Posterior vena cava (tissue), 2 donors: ENCODE measurements around the gene TMEM107. TPM values are rescaled to one million over a fixed set of nuclear protein-coding genes. Genes with fewer than 3 reads are reported as not detected.

Source experiments
- DNase-seq: peaks from one replicate; pipeline ENCODE4 v3.0.0-alpha.2; 2020; ENCODE audit warnings: low spot score
- intact Hi-C, 2 donors: fragments of 100-400 bp; cut with DNase I; formaldehyde crosslinking; loops; one replicate each; pipeline versions ENCODE4 v1.14.1 to v1.14.2; 2022 to 2023
- microRNA-seq, 2 donors: library from miRNA; unstranded; fragments of <30 nt; microRNA quantifications; one replicate each; pipeline ENCODE4 v1.2.0, GENCODE V29; 2020 to 2021; ENCODE audit warnings: borderline microRNAs expressed in 2 of 2
- total RNA-seq, 2 donors: library from RNA; stranded (reverse); fragmentation: NEBNext Ultra II Directional; extraction: Animal tissue kit (Norgen Biotek cat#: 25700); gene quantifications; one replicate each; pipeline ENCODE4 v1.2.1, GENCODE V29; 2021
- donor health status: DM: yes; HTN: yes; CAD: no.
- donor health status: DM: yes; HTN: yes; CAD: no.

The TMEM107 gene
- total RNA-seq, 2 donors from 2014 or later = 12.9 to 16.4 TPM

GRCh38 chr17:8124350-8125153 is 51.6 kb downstream of the TMEM107 start:
- intact Hi-C loops = loop anchor here in 1 of 2 donors (5.0 kb wide), 1 partner anchor 63 kb away; no protein-coding TSS in a partner anchor
- DNase-seq = peak; percentile 52

- intact Hi-C loops = loop anchor here in 1 of 2 donors (5.0 kb wide), 1 partner anchor 63 kb away; no protein-coding TSS in a partner anchor
- DNase-seq = peak; percentile 77
These were observed 52.4 kb downstream of the TMEM107 start, which contains the start of gene HES7 for GRCh38 chr17:8123695-8124349. TSS of gene HES7 (minus strand) at chr17:8124106. CDS start at chr17:8124084, 22 bp downstream.

- peak; percentile 87 for DNase-seq
- intact Hi-C loops = loop anchor here in 1 of 2 donors (5.0 kb wide), 1 partner anchor 64 kb away; no protein-coding TSS in a partner anchor
These were observed 53.1 kb downstream of the TMEM107 start for GRCh38 chr17:8122924-8123694.

Small RNA genes lying within 50 kb of the gene (microRNA-seq; reads per million reads assigned to microRNA genes)
- 13.6 to 24.3 reads per million in 2 donors for gene MIR4521
- 0.78 to 2.9 reads per million in 2 donors for gene MIR6883

Other genes starting within 250 kb of the TMEM107 start
- 1 to 10 TPM; 1.2 to 2.2 TPM for gene KCNAB3, start 246.5 kb downstream of the TMEM107 start, total RNA-seq
- 10 to 100 TPM; 53.7 to 72.7 TPM for gene TRAPPC1, start 244.4 kb downstream of the TMEM107 start, total RNA-seq
- 10 to 100 TPM; 14.7 to 15.2 TPM for gene CNTROB, start 244.2 kb downstream of the TMEM107 start, total RNA-seq
- gene GUCY2D, start 173.8 kb downstream of the TMEM107 start, total RNA-seq = not detected
- 1 to 10 TPM in 1 of 2 donors, under 1 TPM in 1; 0.48 to 3.3 TPM for gene ALOX15B, start 137.3 kb downstream of the TMEM107 start, total RNA-seq
- not detected for gene ALOX12B, start 88.7 kb downstream of the TMEM107 start, total RNA-seq
- gene ALOXE3, start 57.9 kb downstream of the TMEM107 start, total RNA-seq = not detected
- gene HES7, start 52.3 kb downstream of the TMEM107 start, total RNA-seq = under 1 TPM in 1 of 2 donors, not detected in 1; 0.67 TPM
- 100 to 1,000 TPM; 203 to 206 TPM for gene PER1, start 24.0 kb downstream of the TMEM107 start, total RNA-seq
- gene VAMP2, start 13.4 kb downstream of the TMEM107 start, total RNA-seq = 10 to 100 TPM; 66.7 to 80.1 TPM
- 1 to 10 TPM; 4.5 to 5.6 TPM for gene BORCS6, start 13.8 kb upstream of the TMEM107 start, total RNA-seq
- gene AURKB, start 34.2 kb upstream of the TMEM107 start, total RNA-seq = under 1 TPM in 1 of 2 donors, not detected in 1; 0.69 TPM
- gene CTC1, start 71.7 kb upstream of the TMEM107 start, total RNA-seq = 10 to 100 TPM; 23.2 to 29.8 TPM
- 10 to 100 TPM; 20.3 to 23.9 TPM for gene PFAS, start 72.9 kb upstream of the TMEM107 start, total RNA-seq
- gene RANGRF, start 112.3 kb upstream of the TMEM107 start, total RNA-seq = 10 to 100 TPM; 16.9 to 19.1 TPM
- gene SLC25A35, start 119.0 kb upstream of the TMEM107 start, total RNA-seq = 1 to 10 TPM; 1.8 to 5.7 TPM
- 10 to 100 TPM; 17.8 to 22.3 TPM for gene ARHGEF15, start 133.9 kb upstream of the TMEM107 start, total RNA-seq
- not detected for gene ODF4, start 163.5 kb upstream of the TMEM107 start, total RNA-seq
- gene RPL26, start 206.8 kb upstream of the TMEM107 start, total RNA-seq = 1,000 to 10,000 TPM; 1,249 to 1,265 TPM
- not detected for gene RNF222, start 221.4 kb upstream of the TMEM107 start, total RNA-seq